ENCODE results near the gene KLHL25.
A peak's percentile ranks its signal among the peaks of the same experiment; 100 is the strongest.
"Not testable (repeated sequence)": the region's sequence is repeated elsewhere in the genome, so short reads cannot be mapped to it uniquely, and the experiment has no call there.

KLHL25 gene, protein sequence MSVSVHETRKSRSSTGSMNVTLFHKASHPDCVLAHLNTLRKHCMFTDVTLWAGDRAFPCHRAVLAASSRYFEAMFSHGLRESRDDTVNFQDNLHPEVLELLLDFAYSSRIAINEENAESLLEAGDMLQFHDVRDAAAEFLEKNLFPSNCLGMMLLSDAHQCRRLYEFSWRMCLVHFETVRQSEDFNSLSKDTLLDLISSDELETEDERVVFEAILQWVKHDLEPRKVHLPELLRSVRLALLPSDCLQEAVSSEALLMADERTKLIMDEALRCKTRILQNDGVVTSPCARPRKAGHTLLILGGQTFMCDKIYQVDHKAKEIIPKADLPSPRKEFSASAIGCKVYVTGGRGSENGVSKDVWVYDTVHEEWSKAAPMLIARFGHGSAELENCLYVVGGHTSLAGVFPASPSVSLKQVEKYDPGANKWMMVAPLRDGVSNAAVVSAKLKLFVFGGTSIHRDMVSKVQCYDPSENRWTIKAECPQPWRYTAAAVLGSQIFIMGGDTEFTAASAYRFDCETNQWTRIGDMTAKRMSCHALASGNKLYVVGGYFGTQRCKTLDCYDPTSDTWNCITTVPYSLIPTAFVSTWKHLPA

DNA sequence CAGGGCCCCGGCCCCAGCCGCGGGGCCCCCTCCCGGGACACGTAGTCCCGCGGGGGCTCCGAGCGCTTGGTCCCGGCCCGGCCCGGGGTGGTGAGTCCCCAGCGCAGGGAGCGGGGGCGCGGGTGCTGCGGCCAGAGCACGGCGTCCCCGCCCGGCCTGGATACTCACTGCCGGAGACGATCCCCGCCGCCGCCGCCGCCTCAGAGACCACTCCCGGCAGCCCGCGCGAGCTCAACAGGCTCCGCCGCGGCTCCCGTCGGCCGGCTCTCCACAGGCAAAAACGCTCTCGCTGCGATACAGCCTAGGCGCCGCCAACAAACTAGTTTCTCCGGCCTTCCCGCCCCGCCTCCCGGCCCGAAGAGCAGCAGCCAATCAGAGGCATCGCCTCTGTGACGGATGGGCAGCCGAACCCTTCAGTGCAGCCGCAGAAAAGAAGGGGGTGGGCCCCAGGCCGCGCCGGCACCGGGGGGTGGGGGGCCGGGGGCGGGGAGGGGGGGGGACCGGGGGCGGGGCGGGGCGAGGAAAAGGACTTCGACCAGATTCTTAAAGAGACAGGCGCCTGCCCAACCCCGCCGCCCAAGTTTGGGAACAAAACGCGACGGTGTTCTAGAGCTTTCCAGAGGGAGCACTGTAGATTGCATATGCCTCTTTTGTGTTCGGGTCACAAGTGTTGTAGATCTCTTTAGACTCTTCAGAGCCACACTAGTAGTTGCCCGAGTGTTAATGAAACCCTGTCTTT, at the start of gene KLHL25:
KLHL25 (minus strand) TSS at position 328 of the 739 bp plus-strand sequence. CDS start 25,115 bp downstream, outside the sequence.
- TF ChIP-seq ZNF274 (IDR thresholded peaks at IDR 0.05; ENCODE audit: low read depth, low read length), result no peak
- H3K4me3 ChIP-seq (ENCODE audit: low read length), result peak within 1 kb of the TSS; percentile 80

DNA sequence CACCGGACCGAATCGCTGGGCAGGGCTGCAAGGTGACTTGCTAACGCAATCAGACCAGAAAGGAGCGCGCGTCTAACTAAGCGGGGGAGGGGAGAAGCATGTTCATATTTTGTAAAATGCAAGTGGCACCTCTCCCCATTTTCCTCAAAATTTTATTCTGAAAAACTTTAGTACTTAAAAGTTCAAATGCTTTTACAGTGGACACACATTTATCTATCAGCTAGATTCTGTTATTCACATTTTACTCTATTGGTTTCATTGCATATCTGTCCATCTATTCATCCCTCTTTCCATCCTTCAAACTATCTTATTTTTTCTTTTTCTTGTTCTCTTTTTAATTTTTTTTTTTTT, 46.1 kb upstream of the KLHL25 start:
- no peak overlapping the region for H3K4me3 ChIP-seq (ENCODE audit: low read length)

DNA sequence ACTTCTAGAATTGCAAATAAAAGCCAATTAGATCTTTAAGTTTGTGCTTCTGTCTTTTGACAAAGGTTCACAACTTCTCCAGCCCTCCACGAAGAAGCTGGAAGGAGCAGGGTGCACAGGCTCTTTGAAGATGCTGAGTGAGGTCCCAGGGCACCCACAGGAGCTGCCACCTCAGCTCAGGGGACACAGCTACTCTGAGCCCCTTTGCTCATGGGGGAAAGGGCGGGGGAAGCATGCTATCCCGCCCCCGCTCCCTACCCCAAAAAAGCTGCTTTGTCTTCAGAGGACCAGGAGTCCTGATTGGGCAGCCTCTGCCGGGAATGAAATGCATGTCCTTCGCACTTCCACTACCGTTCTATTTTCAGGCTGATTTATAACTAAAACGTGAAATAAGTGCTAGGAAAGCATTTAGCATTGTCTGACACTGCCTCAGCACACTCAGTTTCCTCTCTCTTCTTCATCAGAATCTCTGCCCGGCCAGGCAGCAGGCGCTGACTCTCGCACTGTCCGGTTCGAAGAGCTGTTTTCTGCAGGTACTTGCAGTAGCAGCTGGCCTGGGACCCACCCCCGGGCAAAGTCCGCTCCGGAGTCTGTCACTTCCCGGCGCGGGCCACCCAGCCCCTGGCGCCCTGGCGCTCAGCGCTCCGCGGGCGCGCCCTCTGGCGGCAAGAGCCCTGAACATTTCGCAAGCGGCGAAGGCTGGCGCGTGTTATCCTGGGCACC, 45.5 kb upstream of the KLHL25 start:
- TF ChIP-seq ZNF274 (IDR thresholded peaks at IDR 0.05; ENCODE audit: low read depth, low read length), result no peak
- peak overlapping the region; percentile 3; the same call in 1 of the 2 replicates for H3K4me3 ChIP-seq (ENCODE audit: low read length)

More for the DNA sequence above, 46.1 kb upstream of the KLHL25 start:
- no peak for TF ChIP-seq ZNF274 (IDR thresholded peaks at IDR 0.05; ENCODE audit: low read depth, low read length)

DNA sequence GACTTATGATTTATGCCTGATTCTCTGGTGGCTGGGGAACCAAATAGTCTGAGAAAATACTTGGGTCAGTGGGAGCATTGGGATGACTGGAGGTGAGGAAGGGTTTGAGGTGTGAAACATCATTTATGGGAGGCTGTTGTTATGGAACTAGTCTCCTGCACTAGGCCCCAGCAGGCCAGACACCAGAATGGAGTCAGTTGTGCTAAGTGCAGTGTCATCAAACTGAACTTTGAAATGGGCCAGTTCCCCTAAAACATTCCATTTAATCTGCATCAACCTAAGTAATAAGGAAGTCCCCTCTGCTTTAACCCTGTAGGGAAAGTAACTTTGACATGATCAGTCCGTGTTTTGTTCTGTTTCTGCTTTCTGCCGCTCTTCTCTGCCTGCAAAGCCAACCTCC, 44.9 kb upstream of the KLHL25 start:
- no peak overlapping the region for H3K4me3 ChIP-seq (ENCODE audit: low read length)

DNA sequence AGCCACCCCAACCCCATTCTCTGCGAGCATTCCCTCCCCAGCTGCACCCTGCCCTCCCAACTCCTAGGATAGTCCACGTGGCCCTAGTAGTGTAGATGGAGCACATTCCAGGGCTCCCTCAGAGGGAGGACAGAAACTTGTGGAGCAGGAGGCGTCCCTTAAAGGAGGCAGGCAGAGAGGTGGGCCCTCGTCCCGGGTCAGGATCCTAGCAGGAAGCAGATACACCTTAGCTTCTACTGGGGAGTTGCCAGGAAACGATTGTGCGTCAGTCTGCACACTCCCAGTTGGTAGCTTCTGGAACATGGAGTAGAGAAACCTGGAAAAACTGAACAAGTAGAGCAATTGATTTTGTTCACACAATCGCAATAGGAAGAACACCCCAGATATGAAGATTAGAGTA, 43.9 kb upstream of the KLHL25 start:
- no peak overlapping the region for H3K4me3 ChIP-seq (ENCODE audit: low read length)
- TF ChIP-seq ZNF274 (IDR thresholded peaks at IDR 0.05; ENCODE audit: low read depth, low read length), result no peak

More for the DNA sequence above, 44.9 kb upstream of the KLHL25 start:
- no peak for TF ChIP-seq ZNF274 (IDR thresholded peaks at IDR 0.05; ENCODE audit: low read depth, low read length)

DNA sequence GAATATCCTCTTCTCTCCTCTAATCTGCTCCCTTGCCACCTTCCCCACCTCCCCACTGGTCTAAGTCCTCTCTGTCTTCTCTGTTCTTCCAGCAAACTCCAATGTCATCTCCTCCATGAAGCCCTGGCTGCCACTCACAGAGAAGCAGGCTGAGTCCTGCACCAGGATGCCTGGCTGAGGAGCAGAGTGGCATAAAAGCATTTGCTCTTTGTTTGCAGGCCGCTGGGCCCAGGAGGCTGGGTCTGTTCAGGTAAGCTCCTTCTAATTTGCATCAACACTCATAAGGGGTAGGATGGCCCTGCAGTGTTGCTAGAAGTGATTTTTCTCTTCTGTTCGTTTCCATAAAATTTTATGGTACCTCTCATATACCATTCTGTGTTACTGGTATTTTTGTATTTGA, 43.2 kb upstream of the KLHL25 start:
- H3K4me3 ChIP-seq (ENCODE audit: low read length), result no peak overlapping the region
- TF ChIP-seq ZNF274 (IDR thresholded peaks at IDR 0.05; ENCODE audit: low read depth, low read length), result no peak

DNA sequence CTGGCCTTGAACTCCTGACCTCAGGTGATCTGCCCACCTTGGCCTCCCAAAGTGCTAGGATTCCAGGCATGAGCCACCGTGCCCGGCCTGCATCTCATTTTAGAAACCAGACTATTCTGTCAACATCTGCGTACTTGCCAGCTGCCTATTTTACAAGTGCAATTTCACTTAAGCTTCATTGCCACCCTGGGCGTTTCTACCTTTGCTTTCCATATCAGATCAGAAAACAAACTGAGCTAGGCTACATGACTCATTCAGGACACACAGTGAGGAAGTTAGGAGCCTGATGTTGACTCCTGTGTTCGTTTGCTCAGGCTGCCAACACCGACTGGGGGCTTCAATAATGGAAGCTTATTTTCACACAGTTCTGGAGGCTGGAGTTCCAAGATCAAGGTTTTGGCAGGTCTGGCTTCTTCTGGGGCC, 42.3 kb upstream of the KLHL25 start:
- TF ChIP-seq ZNF274 (IDR thresholded peaks at IDR 0.05; ENCODE audit: low read depth, low read length), result no peak
- no peak overlapping the region for H3K4me3 ChIP-seq (ENCODE audit: low read length)

DNA sequence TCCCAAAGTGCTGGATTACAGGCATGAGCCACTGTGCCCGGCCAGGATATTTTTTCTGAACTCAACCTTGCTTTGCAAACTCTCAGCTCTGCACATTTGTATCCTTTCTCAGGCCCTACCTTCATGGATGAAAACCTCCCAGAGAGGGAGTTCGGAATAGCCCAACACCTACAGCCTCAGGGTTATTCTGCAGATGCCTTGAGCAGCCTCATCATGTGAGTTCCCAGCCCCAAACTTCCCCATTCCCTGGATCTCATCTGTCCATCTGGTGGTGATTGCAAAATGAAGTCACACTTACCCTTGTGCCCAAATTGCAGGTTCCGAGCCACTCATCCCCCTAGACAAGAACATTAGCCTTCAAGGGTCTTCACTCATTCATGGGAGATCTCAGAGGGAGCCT, 39.9 kb upstream of the KLHL25 start:
- H3K4me3 ChIP-seq (ENCODE audit: low read length), result no peak overlapping the region
- no peak for TF ChIP-seq ZNF274 (IDR thresholded peaks at IDR 0.05; ENCODE audit: low read depth, low read length)

DNA sequence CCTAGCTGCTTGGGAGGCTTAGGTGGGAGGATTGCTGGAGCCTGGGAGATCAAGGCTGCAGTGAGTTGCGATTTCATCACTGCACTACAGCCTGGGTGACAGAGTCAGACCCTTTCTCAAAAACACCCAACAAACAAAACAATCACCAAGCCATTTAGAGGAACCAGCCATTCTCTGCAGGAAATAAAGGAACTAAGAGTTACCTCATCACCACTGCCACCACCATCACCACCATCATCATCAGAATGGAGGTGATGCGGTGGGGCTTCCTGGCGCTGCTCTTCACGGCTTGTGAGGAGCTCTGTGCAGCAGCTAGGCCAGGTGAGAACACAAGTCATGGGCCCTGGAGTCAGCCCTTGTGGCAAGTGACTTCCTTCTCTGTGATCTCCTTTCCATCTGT, 37.7 kb upstream of the KLHL25 start:
- H3K4me3 ChIP-seq (ENCODE audit: low read length), result no peak overlapping the region
- TF ChIP-seq ZNF274 (IDR thresholded peaks at IDR 0.05; ENCODE audit: low read depth, low read length), result no peak

DNA sequence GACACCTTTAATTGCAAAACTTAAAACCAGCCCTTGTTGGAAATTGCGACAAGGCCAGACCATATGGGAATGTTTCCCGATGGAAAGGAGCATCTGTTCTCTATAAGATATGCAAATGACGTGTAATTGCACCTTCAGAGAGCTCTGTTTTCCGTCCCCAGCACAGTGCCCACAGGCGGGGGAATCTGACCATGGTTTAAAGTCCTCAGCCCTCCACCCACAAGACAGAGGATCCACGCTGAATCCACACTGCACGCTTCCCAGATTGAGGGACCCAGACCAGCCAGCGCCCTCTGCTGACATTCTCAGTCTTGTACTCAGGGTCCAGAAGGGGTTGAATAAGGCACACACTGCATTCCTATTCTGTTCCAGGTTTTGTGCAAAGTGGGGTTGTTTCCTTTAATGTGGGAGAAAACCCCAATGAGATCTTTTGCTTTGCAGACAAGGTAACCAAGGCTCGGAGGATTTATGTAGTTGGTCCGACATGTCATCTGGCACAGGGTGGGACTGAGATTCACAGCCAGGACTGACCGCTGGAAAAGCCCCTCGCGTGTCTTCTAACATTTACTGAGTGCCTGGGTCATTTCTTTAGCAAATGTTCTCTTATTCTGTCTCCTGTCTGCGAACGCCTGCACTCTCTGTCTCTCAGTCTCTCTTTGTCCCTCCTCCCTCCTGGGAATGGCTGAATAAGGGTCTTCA, 36.8 kb upstream of the KLHL25 start:
- TF ChIP-seq ZNF274 (IDR thresholded peaks at IDR 0.05; ENCODE audit: low read depth, low read length), result no peak
- H3K4me3 ChIP-seq (ENCODE audit: low read length), result no peak overlapping the region

DNA sequence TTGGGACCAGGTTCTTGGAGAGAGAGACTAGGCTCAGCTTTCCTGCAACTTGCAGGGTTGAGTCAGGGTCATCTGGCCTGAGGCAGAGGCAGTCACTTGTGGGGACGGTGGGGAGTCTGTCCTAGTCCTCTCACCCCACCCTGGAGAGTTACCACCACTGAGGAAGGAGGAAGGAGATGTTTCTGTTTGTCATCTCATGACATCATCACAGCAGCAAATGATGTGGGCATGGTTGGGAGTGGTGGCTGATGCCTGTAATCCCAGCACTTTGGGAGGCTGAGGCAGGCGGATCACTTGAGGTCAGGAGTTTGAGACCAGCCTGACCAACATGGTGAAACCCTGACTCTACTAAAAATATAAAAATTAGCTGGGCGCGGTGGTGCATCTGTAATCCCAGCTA, 35.0 kb upstream of the KLHL25 start:
- not testable (repeated sequence) for H3K4me3 ChIP-seq (ENCODE audit: low read length)

DNA sequence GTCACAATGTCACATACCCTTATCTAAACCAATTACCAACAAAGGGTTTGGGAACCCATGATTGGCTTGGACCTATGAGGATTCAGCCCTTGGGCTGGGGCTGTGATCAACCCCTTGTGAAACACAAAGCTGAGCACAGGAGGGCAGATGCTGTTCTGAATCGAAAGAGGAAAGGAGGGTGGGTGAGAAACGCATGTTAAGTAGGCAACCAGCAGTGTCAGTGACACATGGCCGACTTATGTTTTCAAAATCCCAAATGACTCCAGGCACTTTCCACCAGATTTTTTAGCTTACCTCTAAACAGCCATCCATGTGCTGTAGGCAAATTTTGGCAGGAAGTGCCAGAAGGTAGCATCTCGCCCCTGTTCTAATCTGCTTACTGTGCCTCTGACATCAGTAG, 34.1 kb upstream of the KLHL25 start:
- TF ChIP-seq ZNF274 (IDR thresholded peaks at IDR 0.05; ENCODE audit: low read depth, low read length), result no peak
- no peak overlapping the region for H3K4me3 ChIP-seq (ENCODE audit: low read length)

DNA sequence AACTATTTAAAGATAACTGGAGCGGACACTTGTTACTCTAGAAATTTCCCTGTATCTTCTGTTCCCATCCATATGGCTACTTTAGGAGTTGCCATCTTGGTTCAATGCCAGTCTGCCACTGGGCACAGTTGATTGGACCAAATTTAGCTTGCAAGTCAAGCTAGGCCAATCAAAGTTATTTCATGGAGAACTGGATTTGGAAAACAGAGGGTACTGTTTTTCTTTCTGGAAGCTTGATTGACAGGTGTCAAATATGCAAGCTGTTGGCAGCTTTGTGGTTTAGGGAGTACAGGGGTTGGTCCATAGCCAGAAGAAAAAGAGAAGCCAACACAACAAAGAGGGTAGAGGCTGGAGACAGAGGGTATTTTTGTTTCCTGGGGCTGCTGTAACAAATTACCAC, 33.4 kb upstream of the KLHL25 start:
- no peak overlapping the region for H3K4me3 ChIP-seq (ENCODE audit: low read length)
- no peak for TF ChIP-seq ZNF274 (IDR thresholded peaks at IDR 0.05; ENCODE audit: low read depth, low read length)
